Mesenchymal stem cell (in vitro differentiated cells and primary cell): Measurements from ENCODE around the gene SEC14L5.

ENCODE experiments used
- DNase-seq: peaks from one replicate; pipeline ENCODE4 v3.0.0-alpha.2; 2013
- H2AFZ ChIP-seq: one replicate; pipeline ENCODE4 v1.6.1; 2013; ENCODE audit warnings: low read depth, mild to moderate bottlenecking, control low read depth, inconsistent platforms, low read length, moderate library complexity
- H2AK5ac ChIP-seq: 2 replicates; pipeline ENCODE4 v1.6.1; 2013; ENCODE audit warnings: low read length, moderate library complexity, mild to moderate bottlenecking, inconsistent platforms; ENCODE audit not compliant: severe bottlenecking
- H2BK120ac ChIP-seq: one replicate; pipeline ENCODE4 v1.6.1; 2013; ENCODE audit warnings: low read depth, mild to moderate bottlenecking, inconsistent platforms, low read length, moderate library complexity
- H2BK12ac ChIP-seq, 2 experiments: one replicate each; pipeline ENCODE4 v1.6.1; 2013; ENCODE audit warnings: inconsistent platforms in 2 of 2, low read length in 2 of 2, mild to moderate bottlenecking in 2 of 2, moderate library complexity in 2 of 2, control low read depth in 1 of 2
- H2BK15ac ChIP-seq: one replicate; pipeline ENCODE4 v1.6.1; 2013; ENCODE audit warnings: mild to moderate bottlenecking, low read depth, inconsistent platforms; ENCODE audit not compliant: poor library complexity, severe bottlenecking
- H2BK5ac ChIP-seq: 2 replicates; pipeline ENCODE4 v1.6.1; 2013; ENCODE audit warnings: low read depth, mild to moderate bottlenecking, low read length, control low read depth, inconsistent platforms; ENCODE audit not compliant: poor library complexity, severe bottlenecking
- H3K14ac ChIP-seq, 2 experiments: one replicate each; pipeline ENCODE4 v1.6.1; 2013; ENCODE audit warnings: inconsistent platforms in 2 of 2, low read length in 2 of 2, control low read depth in 1 of 2, mild to moderate bottlenecking in 1 of 2, moderate library complexity in 1 of 2
- H3K18ac ChIP-seq, 2 experiments: one replicate each; pipeline ENCODE4 v1.6.1; 2013; ENCODE audit warnings: inconsistent platforms in 2 of 2, low read length in 2 of 2, control low read depth in 1 of 2, low read depth in 1 of 2, mild to moderate bottlenecking in 1 of 2
- H3K23ac ChIP-seq, 2 experiments: one replicate each; pipeline ENCODE4 v1.6.1; 2013; ENCODE audit warnings: inconsistent platforms in 2 of 2, low read length in 2 of 2, mild to moderate bottlenecking in 2 of 2, moderate library complexity in 2 of 2, control low read depth in 1 of 2
- H3K27ac ChIP-seq: 2 replicates; pipeline ENCODE4 v1.5.1; 2013; ENCODE audit warnings: mild to moderate bottlenecking, moderate library complexity, low read length, control low read depth, inconsistent platforms; ENCODE audit not compliant: poor library complexity, severe bottlenecking
- H3K27me3 ChIP-seq, 2 experiments: 2 replicates each; pipeline versions ENCODE4 v1.6.1 to v1.7.0; 2013; ENCODE audit warnings: low read length in 2 of 2, mild to moderate bottlenecking in 2 of 2, moderate library complexity in 2 of 2, control low read depth in 1 of 2, inconsistent platforms in 1 of 2; ENCODE audit not compliant: control insufficient read depth in 1 of 2, insufficient read depth in 1 of 2
- H3K36me3 ChIP-seq, 2 experiments: 2 replicates each; pipeline versions ENCODE4 v1.6.1 to v1.7.0; 2013; ENCODE audit warnings: low read length in 2 of 2, control low read depth in 1 of 2, inconsistent platforms in 1 of 2, low read depth in 1 of 2, mild to moderate bottlenecking in 1 of 2; ENCODE audit not compliant: insufficient read depth in 2 of 2, control insufficient read depth in 1 of 2
- H3K4ac ChIP-seq, 2 experiments: one replicate each; pipeline ENCODE4 v1.6.1; 2013; ENCODE audit warnings: inconsistent platforms in 2 of 2, low read length in 2 of 2, mild to moderate bottlenecking in 2 of 2, moderate library complexity in 2 of 2, control low read depth in 1 of 2, low read depth in 1 of 2
- H3K4me1 ChIP-seq: 2 replicates; pipeline ENCODE4 v1.6.1; 2013; ENCODE audit warnings: low read depth, low read length, control low read depth; ENCODE audit not compliant: control insufficient read depth, insufficient read depth
- H3K4me2 ChIP-seq: 2 replicates; pipeline ENCODE4 v1.6.1; 2013; ENCODE audit warnings: low read length, mild to moderate bottlenecking, inconsistent platforms; ENCODE audit not compliant: poor library complexity, severe bottlenecking
- H3K4me3 ChIP-seq, 2 experiments: 2 replicates each; pipeline versions ENCODE4 v1.5.1 to v1.7.0; 2013; ENCODE audit warnings: low read length in 2 of 2, mild to moderate bottlenecking in 2 of 2, control low read depth in 1 of 2, low read depth in 1 of 2; ENCODE audit not compliant: insufficient read depth in 1 of 2
- H3K79me1 ChIP-seq: replicated peaks from 2 replicates; pipeline ENCODE4 v1.6.1; 2013; ENCODE audit warnings: mild to moderate bottlenecking, control low read depth, low read length, inconsistent platforms; ENCODE audit not compliant: poor library complexity, severe bottlenecking
- H3K9ac ChIP-seq: 2 replicates; pipeline ENCODE4 v1.7.0; 2013; ENCODE audit warnings: mild to moderate bottlenecking, low read length, moderate library complexity
- H3K9me3 ChIP-seq: 2 replicates; pipeline ENCODE4 v1.7.0; 2013; ENCODE audit warnings: mild to moderate bottlenecking, low read length; ENCODE audit not compliant: control insufficient read depth
- H4K8ac ChIP-seq: one replicate; pipeline ENCODE4 v1.6.1; 2013; ENCODE audit warnings: inconsistent platforms, mild to moderate bottlenecking, low read length, moderate library complexity
- H4K91ac ChIP-seq: one replicate; pipeline ENCODE4 v1.6.1; 2013; ENCODE audit warnings: mild to moderate bottlenecking, low read length, inconsistent platforms
- WGBS: methylation state at CpG from one replicate; pipeline ENCODE4 v1.1.7; 2013; ENCODE audit warnings: mixed read lengths; 5-methylcytosine and 5-hydroxymethylcytosine counted together

SEC14L5 gene

DNA sequence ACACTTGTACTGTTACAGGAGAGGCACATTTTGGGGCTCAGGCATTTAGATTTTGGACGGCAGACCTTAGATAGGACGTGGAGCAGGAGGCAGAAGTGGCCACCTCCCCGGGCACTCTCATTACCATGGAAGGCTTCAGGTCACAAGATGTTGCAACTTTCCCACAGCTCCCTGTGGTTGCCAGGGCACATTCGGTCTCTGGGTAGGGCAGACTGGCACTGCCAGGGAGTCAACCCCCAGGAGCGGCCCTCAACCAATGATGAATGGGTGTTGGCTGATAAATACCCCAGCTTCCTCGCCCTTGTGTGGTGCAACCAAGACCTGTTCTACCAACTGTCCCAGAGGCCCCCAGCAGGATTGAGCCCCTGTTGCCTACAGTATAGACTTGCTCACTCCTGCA is 64.4 kb downstream of the SEC14L5 start:
- Histone ChIP-seq H2BK12ac (no peak overlapping the region), H4K91ac (no peak overlapping the region)
- WGBS: 94% methylated on average over 6 of the region's 6 CpGs

DNA sequence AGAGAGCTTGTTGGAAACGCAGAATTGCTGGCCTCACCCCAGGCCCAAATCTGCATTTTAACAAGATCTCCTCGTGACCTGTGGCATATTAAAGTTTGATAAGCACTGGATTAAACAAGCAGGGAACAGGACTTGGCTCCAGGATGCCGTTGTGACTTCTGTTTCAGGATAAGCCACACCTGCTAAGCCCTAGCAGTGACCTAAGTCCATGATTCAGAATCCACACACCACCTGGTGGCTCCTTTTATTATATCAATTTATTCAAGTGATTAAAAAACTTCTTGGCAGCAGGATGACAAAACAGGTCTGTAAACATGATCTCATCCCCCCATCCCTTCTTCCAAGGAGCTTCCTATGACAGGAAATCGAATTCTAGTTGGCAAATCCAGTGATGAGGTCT is 66.5 kb downstream of the SEC14L5 start:
- H3K9me3 ChIP-seq: no peaks in the 10 kb centered on the region
- H3K18ac ChIP-seq: no peak overlapping the region
- no peak overlapping the region for H2BK15ac ChIP-seq
- no peak overlapping the region for H3K4me2 ChIP-seq
- no peak overlapping the region for H2BK12ac ChIP-seq
- no peak for DNase-seq
- no peaks in the 10 kb centered on the region for H3K4me1 ChIP-seq
- H3K27ac ChIP-seq: no peak overlapping the region
- H4K8ac ChIP-seq: no peak overlapping the region
- no peak overlapping the region for H4K91ac ChIP-seq
- no peak overlapping the region for H3K23ac ChIP-seq
- peaks cover 10 to 29% of the 10 kb centered on the region in 2 experiments for H3K27me3 ChIP-seq
- no peak overlapping the region for H3K4me3 ChIP-seq
- no peak overlapping the region for H3K14ac ChIP-seq
- no peak overlapping the region for H2AFZ ChIP-seq
- H3K4ac ChIP-seq: no peak overlapping the region
- no peak overlapping the region for H2BK5ac ChIP-seq
- H2BK120ac ChIP-seq: no peak overlapping the region
- H3K36me3 ChIP-seq: peaks cover 15 to 30% of the 10 kb centered on the region in 2 experiments
- H2AK5ac ChIP-seq: no peak overlapping the region
- H3K79me1 ChIP-seq: no peaks in the 10 kb centered on the region
- H3K9ac ChIP-seq: no peak overlapping the region
- 88% methylated on average over 4 of the region's 4 CpGs for WGBS

More for the DNA sequence above, 64.4 kb downstream of the SEC14L5 start:
- H3K4me1 ChIP-seq: no peaks in the 10 kb centered on the region
- H2BK120ac ChIP-seq: no peak overlapping the region
- H4K8ac ChIP-seq: no peak overlapping the region
- no peak overlapping the region for H3K9ac ChIP-seq
- DNase-seq: no peak
- peaks cover 13 to 41% of the 10 kb centered on the region in 2 experiments for H3K27me3 ChIP-seq
- H2AFZ ChIP-seq: no peak overlapping the region
- no peak overlapping the region for H2BK15ac ChIP-seq
- H3K18ac ChIP-seq: no peak overlapping the region
- H3K14ac ChIP-seq: no peak overlapping the region
- peaks cover 10 to 15% of the 10 kb centered on the region in 2 experiments for H3K36me3 ChIP-seq
- no peak overlapping the region for H3K4me2 ChIP-seq
- H3K9me3 ChIP-seq: no peaks in the 10 kb centered on the region
- H2BK5ac ChIP-seq: no peak overlapping the region
- H3K23ac ChIP-seq: no peak overlapping the region
- H2AK5ac ChIP-seq: no peak overlapping the region
- H3K4ac ChIP-seq: no peak overlapping the region
- no peak overlapping the region for H3K4me3 ChIP-seq
- no peaks in the 10 kb centered on the region for H3K79me1 ChIP-seq
- H3K27ac ChIP-seq: no peak overlapping the region

- H3K4ac ChIP-seq: no peak overlapping the region
- H3K23ac ChIP-seq: no peak overlapping the region
- no peak overlapping the region for H3K27ac ChIP-seq
- no peak overlapping the region for H2AK5ac ChIP-seq
- H2BK5ac ChIP-seq: no peak overlapping the region
- H2BK15ac ChIP-seq: no peak overlapping the region
- no peak overlapping the region for H2BK120ac ChIP-seq
- no peaks in the 10 kb centered on the region for H3K4me1 ChIP-seq
- H4K91ac ChIP-seq: no peak overlapping the region
- no peak overlapping the region for H3K14ac ChIP-seq
- WGBS: 52% methylated on average over 17 of the region's 17 CpGs
- H3K27me3 ChIP-seq: peaks cover 10 to 24% of the 10 kb centered on the region in 2 experiments
- H3K4me3 ChIP-seq: no peak overlapping the region
- H3K9ac ChIP-seq: no peak overlapping the region
- no peak overlapping the region for H4K8ac ChIP-seq
- no peak overlapping the region for H3K18ac ChIP-seq
- peaks cover 3% of the 10 kb centered on the region for H3K79me1 ChIP-seq
- no peak for DNase-seq
- H2BK12ac ChIP-seq: no peak overlapping the region
- no peaks in the 10 kb centered on the region for H3K9me3 ChIP-seq
- peaks cover 17 to 35% of the 10 kb centered on the region in 2 experiments for H3K36me3 ChIP-seq
- H3K4me2 ChIP-seq: no peak overlapping the region
- H2AFZ ChIP-seq: no peak overlapping the region
Observed at GRCh38 chr16:5025171-5025632, 67.1 kb downstream of the SEC14L5 start.

DNA sequence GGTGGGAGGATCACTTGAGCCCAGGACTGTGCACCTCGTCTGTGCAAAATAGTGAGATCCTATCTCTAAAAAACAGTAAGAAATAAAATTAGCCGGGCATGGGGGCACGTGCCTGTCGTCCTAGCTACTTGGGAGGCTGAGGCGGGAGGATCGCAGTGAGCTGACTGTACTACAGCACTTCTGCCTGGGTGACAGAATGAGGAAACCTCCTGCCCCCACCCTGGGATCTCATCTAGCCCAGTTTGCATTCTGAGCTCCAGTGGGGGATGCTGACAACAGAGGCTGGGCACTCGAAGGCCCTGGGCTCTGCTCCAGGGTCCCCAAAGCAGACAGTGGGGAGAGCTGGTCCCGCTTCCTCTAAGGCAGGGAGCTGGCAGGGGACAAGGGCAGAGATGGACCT is 68.5 kb downstream of the SEC14L5 start:
- Histone ChIP-seq H3K23ac (no peak overlapping the region), H3K4ac (no peak overlapping the region), H3K9me3 (no peaks in the 10 kb centered on the region), H2AFZ (no peak overlapping the region), H3K27me3 (peaks cover 6 to 11% of the 10 kb centered on the region in 2 experiments), H2BK12ac (no peak overlapping the region), H3K4me1 (no peaks in the 10 kb centered on the region), H2BK120ac (no peak overlapping the region), H3K27ac (no peak overlapping the region), H2BK15ac (no peak overlapping the region), H3K14ac (no peak overlapping the region), H4K91ac (no peak overlapping the region), H2AK5ac (no peak overlapping the region), H3K18ac (no peak overlapping the region), H3K79me1 (peaks cover 9% of the 10 kb centered on the region), H3K36me3 (peaks cover 22 to 41% of the 10 kb centered on the region in 2 experiments), H2BK5ac (no peak overlapping the region), H3K4me2 (no peak overlapping the region), H4K8ac (no peak overlapping the region), H3K9ac (no peak overlapping the region), H3K4me3 (no peak overlapping the region)
- 93% methylated on average over 8 of the region's 8 CpGs for WGBS
- DNase-seq: no peak
